Thoracic aorta (tissue), 2 donors: ENCODE results near the gene GPAT2. TPM values are rescaled to one million over a fixed set of nuclear protein-coding genes. Genes with fewer than 3 reads are reported as not detected.
"Not testable (repeated sequence)": the region's sequence is repeated elsewhere in the genome, so short reads cannot be mapped to it uniquely, and the experiment has no call there.

Experiments
- ATAC-seq: fragments of 150-250 bp; one replicate; pipeline ENCODE4 v1.8.0; 2017; ENCODE audit warnings: low read depth; ENCODE audit not compliant: insufficient number of reproducible peaks, low FRiP score
- DNase-seq: peaks from one replicate; pipeline ENCODE4 v3.0.0-alpha.2; 2020; ENCODE audit warnings: low spot score
- H3K27ac ChIP-seq, 2 donors: fragments of 200-600 bp; sonication (generic); 1 replicate in 1 of 2; 2 replicates in 1 of 2; pipeline ENCODE4 v1.5.1; 2016; ENCODE audit warnings: mild to moderate bottlenecking in 2 of 2, moderate library complexity in 2 of 2
- H3K27me3 ChIP-seq: fragments of 200-600 bp; sonication (generic); replicated peaks from 2 replicates; pipeline ENCODE4 v1.6.0; 2016; ENCODE audit warnings: mild to moderate bottlenecking; ENCODE audit not compliant: insufficient read depth
- H3K36me3 ChIP-seq: fragments of 200-600 bp; sonication (generic); one replicate; pipeline ENCODE4 v1.5.1; 2016
- H3K4me1 ChIP-seq, 2 donors: fragments of 200-600 bp; sonication (generic); 1 replicate in 1 of 2; 2 replicates in 1 of 2; pipeline versions ENCODE4 v1.5.1 to v1.6.0; 2016; ENCODE audit warnings: low read depth in 2 of 2, mild to moderate bottlenecking in 1 of 2; ENCODE audit not compliant: control insufficient read depth in 1 of 2
- H3K4me3 ChIP-seq: fragments of 200-600 bp; sonication (generic); 2 replicates; pipeline ENCODE4 v1.5.1; 2016; ENCODE audit warnings: mild to moderate bottlenecking
- H3K9me3 ChIP-seq: fragments of 200-600 bp; sonication (generic); 2 replicates; pipeline ENCODE4 v1.5.1; 2016
- total RNA-seq, 2 donors: library from RNA; depleted of rRNA; stranded (reverse); fragments of >200 nt; gene quantifications; one replicate each; pipeline versions ENCODE4 v1.1.0 to v1.2.3, GENCODE V29; 2016
- TF ChIP-seq, protein P1 (sequence below): fragments of 200-600 bp; sonication (generic); IDR thresholded peaks from one replicate; pipeline ENCODE4 v1.5.1; 2019; ENCODE audit warnings: antibody characterized with exemption

GPAT2 gene
- total RNA-seq, 2 donors from 2014 or later: 6.9 TPM

DNA sequence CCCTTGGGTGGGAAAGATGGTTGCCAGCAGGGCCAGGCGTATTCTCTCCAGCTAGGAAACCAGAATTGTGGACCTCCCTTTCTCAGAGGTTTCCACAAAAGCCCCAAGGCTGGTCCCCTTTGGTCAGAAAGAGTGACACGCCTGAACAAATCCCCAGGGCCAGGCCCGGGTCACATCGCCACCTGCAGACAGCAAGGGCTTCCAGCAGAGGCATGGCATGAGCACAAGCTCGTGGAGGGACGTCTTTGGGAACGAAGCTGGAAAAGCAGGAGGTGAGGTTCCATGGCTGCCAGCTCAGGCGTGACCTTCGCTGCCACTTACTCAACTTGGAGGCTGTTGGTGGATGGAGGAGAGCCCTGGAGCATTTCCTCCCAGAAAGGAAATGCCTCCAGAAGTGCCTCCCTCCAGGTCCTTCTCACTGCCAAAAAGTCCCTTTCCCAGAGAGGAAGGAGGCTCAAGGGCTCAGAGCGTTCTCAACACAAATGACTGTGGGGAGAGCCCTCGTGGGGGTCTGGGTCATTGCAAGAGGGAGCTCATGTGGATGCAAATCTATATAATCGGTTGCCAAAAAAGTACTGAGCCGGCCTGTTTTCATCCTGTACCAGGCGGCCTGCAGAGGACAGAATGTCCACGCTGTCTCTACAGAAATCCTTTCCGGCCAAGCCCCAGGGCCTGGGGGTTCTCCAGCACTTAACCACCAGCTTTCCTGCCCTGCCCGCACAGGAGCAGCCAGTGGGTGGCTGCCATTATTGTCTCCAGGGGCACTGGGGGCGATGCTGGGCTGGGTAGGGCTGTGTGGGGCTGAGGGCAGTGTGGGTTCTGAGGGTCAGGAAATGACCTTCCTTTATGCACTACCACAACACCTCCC is 14.6 kb upstream of the GPAT2 start:
- H3K4me1 ChIP-seq, H3K36me3 ChIP-seq, DNase-seq, ATAC-seq, H3K9me3 ChIP-seq, H3K27me3 ChIP-seq, H3K27ac ChIP-seq, H3K4me3 ChIP-seq: not testable (repeated sequence)

DNA sequence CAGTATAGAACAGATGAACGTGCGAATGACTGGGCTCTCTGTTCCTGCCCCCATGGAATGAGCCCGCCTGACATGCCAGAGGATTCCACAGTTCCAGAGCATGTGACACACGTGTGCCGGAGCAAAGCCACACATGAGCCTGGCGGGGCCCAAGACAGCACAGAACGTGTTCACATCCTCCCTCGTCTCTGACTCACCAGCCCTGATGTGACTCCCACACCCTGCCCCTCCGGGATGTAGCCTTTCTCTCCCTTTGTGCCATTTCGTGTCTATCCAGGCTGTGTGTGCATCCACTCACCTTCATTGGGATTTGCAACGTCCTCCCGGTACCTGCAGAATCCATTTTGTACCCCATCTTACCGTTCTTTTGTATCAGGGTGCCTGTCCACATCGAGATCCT is 838 bp upstream of the GPAT2 start:
- H3K27me3 ChIP-seq, ATAC-seq: not testable (repeated sequence)

DNA sequence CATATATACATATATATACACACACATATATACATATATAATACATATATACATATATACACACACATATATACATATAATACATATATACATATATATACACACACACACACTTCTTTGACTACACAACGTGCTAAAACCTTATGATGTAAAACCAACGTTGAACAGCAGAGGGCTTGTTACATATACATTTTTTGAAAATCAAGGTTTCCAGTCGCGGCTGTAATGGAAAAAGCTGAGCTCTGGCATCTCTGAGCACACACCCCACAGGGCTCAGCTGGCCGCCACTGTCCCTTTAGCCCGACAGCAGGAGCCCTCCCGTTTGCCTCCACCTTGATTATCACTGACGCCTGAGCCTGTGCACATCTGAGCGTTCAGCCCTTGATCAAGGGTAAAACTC is 719 bp downstream of the GPAT2 start:
- not testable (repeated sequence) for H3K27me3 ChIP-seq, H3K9me3 ChIP-seq, H3K36me3 ChIP-seq, DNase-seq, ATAC-seq, H3K4me1 ChIP-seq, H3K27ac ChIP-seq, H3K4me3 ChIP-seq

More for the DNA sequence above, 838 bp upstream of the GPAT2 start:
- DNase-seq, H3K9me3 ChIP-seq, H3K4me1 ChIP-seq, H3K27ac ChIP-seq, H3K4me3 ChIP-seq, H3K36me3 ChIP-seq: not testable (repeated sequence)

- H3K4me3 ChIP-seq, DNase-seq, H3K27me3 ChIP-seq, H3K4me1 ChIP-seq, H3K36me3 ChIP-seq, ATAC-seq, H3K27ac ChIP-seq, H3K9me3 ChIP-seq: not testable (repeated sequence)
These were observed 6.9 kb downstream of the GPAT2 start for GRCh38 chr2:96027725-96028325.

GRCh38 chr2:96025755-96026154 is 9.0 kb downstream of the GPAT2 start:
- not testable (repeated sequence) for H3K36me3 ChIP-seq, H3K4me3 ChIP-seq, H3K9me3 ChIP-seq, ATAC-seq, DNase-seq, H3K4me1 ChIP-seq, H3K27ac ChIP-seq, H3K27me3 ChIP-seq

GRCh38 chr2:96025194-96025492 is 9.6 kb downstream of the GPAT2 start:
- DNase-seq (no peak), ATAC-seq (no peak)
- H3K9me3 ChIP-seq: no peaks in the 10 kb centered on the region
- no peaks in the 10 kb centered on the region for H3K27me3 ChIP-seq
- no peak overlapping the region for H3K27ac ChIP-seq
- H3K4me3 ChIP-seq: no peak overlapping the region
- no peaks in the 10 kb centered on the region for H3K36me3 ChIP-seq
- H3K4me1 ChIP-seq: no peaks in the 10 kb centered on the region
- TF ChIP-seq, protein P1, sequence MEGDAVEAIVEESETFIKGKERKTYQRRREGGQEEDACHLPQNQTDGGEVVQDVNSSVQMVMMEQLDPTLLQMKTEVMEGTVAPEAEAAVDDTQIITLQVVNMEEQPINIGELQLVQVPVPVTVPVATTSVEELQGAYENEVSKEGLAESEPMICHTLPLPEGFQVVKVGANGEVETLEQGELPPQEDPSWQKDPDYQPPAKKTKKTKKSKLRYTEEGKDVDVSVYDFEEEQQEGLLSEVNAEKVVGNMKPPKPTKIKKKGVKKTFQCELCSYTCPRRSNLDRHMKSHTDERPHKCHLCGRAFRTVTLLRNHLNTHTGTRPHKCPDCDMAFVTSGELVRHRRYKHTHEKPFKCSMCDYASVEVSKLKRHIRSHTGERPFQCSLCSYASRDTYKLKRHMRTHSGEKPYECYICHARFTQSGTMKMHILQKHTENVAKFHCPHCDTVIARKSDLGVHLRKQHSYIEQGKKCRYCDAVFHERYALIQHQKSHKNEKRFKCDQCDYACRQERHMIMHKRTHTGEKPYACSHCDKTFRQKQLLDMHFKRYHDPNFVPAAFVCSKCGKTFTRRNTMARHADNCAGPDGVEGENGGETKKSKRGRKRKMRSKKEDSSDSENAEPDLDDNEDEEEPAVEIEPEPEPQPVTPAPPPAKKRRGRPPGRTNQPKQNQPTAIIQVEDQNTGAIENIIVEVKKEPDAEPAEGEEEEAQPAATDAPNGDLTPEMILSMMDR: no peak

DNA sequence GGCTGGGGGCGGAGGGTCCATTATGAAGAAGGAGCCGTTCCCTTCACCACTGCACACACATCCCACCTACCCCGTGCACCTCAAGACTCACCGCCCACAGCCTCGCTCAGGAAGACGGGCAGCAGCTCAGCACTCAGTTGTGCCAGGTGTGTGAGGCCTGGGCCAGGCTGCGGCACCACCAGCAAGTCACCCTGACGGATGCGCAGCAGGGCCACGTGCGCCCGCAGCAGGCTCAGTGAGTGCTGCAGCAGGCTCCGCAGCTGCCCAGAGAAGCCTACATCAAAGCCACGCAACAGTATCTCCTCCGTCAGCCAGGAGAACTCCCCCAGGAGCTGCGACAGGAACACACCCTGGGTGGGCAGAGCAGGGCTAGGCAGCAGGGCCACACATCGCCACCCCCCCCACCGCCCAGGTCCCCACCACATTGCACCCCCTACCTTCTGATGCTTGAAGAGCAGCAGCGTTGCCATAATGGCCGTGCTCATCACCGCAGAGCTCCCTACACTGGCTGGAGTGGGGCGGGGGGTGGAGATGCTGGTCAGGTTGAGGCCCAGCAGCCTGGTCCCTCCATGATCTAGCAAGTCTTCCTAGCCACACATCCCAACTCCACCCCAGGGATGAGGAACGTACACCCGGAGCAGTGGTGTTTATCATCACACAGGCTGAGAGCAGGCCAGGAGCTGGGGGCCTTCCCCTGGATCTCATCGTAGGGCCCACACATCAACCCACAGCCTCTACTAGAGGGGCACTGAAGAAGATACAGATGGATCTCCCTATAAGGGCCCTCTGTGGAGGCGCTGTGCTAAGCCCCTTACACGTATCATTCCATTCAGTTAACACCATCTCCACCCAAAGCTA is 10.2 kb downstream of the GPAT2 start:
- no peak overlapping the region for H3K4me3 ChIP-seq
- no peak for DNase-seq
- H3K27me3 ChIP-seq: no peaks in the 10 kb centered on the region
- no peak overlapping the region for H3K27ac ChIP-seq
- no peaks in the 10 kb centered on the region for H3K9me3 ChIP-seq
- TF ChIP-seq, protein P1: no peak
- H3K36me3 ChIP-seq: no peaks in the 10 kb centered on the region
- no peak for ATAC-seq
- no peaks in the 10 kb centered on the region for H3K4me1 ChIP-seq

DNA sequence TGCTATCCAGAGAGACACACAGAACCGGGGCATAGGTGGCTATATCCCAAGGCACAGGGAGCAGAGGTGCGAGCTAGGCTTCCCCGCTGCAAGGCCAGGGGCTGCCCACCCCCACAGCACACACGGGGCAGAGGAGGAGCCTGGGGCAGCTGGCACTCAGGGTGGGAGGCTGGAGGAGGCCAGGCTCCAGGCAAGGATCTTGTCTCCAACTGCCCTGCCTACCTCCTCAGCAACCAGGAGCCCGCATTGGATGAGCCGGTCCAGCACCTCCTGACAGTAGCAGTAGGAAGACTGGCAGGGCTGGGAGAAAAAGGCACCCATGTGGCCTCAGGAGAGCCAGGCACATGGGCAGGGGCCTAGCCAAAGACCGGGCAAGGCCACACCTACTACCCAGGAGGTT is 11.0 kb downstream of the GPAT2 start:
- H3K27me3 ChIP-seq, H3K36me3 ChIP-seq, ATAC-seq, H3K4me3 ChIP-seq, H3K4me1 ChIP-seq, DNase-seq, H3K27ac ChIP-seq, H3K9me3 ChIP-seq: not testable (repeated sequence)
